GM12872 (cell line): Measurements from ENCODE around the gene HAUS3.

ENCODE experiments used
- CTCF ChIP-seq: IDR thresholded peaks from 3 replicates; pipeline ENCODE4 v1.5.1; 2011; ENCODE audit warnings: low read depth, mild to moderate bottlenecking, low read length, moderate library complexity; ENCODE audit not compliant: insufficient read depth

Gene HAUS3

GRCh38 chr4:2272828-2273120, 30.9 kb upstream of the HAUS3 start:
- no peak for TF ChIP-seq CTCF

DNA sequence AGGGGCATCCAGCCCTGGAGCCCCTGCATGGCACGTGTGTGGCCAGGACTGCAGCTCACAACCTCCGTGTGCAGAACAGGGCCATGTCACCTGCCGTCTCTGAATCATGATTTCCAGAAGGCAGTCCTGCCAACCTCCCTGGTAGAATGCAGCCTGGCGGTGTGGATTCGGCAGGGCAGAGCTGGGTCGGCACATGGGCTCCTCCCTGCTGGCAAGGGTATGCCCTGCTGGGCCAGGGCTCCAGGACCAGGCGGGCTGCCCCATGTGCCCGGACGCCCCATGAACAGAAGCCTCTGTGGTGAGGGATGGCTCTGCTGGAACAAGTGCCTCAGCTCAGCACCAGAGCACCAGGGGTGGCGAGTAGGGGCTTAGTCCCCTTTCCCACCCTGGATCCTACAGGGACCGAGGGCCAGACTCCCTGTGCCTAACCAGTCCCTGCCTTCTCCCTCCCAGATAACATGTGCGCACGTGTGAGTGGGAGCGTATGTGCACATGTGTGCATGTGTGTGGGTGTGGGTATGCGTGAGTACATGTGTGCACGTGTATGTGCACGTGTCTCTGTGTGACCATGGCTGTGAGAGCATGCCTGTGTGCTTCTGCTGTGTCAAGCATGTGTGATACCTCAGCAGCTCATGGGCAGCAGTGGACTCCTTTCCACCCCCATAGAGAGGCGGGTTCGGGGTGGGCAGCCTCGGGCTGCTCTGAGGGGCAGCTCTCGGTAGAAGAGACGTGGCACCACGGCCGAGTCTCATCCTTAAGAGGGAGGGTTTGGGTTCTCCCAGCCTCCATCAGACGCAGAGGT, 30.3 kb upstream of the HAUS3 start:
- no peak for TF ChIP-seq CTCF

- TF ChIP-seq CTCF, result no peak
Measured at GRCh38 chr4:2271279-2272025, 29.5 kb upstream of the HAUS3 start.

DNA sequence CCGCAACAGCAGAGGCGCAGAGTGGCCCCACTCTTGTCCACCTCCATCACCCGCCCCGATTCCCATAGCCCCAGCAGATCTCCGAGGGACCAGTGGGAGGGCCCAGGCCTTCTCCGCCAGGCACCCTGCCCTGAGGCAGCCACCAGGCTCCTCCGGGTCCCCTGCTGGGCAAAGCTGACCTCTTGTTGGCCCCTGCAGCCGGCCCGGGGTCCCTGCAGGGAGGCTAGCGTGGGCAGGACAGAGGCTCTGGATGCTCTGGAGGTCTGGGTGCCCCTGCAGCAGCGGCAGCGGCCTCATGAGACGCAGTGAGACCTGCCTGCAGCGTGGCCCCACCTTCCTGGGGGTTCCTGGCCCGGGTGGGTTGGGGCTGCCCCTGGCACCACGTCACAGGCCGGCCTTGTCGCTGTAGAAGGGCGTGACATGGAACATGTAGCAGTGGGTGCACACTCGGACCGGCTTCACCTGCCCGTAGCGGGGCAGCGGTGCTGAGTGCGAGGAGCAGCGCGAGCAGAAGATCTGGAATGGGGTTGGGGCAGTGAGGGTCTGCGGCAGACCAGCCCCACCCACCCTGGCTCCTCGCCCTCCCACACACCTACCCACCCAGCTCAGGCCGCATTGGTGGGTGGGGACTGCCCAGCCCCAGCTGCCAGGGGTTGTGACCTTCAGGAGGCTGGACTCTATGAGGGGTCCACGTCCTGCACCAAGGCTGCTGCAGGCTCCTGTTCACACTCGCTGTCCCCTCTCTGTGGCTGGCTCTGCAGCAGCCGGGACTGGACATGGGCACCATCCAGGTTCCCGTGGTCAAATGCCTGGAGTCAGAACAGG, 28.6 kb upstream of the HAUS3 start:
- TF ChIP-seq CTCF, result no peak

DNA sequence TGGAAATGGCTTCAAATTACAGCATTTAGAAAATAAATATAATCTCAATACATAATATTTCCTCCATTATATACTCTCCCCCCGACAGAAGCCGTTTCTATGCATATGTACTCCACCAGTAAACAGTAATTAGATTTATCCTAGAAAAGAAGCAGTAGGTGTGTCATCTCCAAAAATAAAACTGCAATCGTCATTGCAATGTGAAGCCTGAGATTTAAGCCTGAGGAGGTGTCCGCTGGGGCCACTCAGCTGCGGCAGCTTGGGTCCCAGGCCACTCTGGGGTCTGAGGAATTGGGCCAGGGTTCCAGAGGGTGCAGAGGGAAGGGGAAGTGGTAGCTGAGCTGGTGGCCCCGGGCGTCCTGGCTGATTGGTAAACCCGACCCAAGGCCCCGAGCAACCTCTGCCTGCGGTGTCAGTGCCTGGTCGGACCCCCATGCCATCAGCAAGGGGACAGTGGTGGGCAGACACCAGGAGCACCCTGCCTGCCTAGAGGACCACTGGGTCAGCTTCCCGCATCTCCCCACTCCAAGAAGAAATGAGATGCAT, 27.8 kb upstream of the HAUS3 start:
- no peak for TF ChIP-seq CTCF

DNA sequence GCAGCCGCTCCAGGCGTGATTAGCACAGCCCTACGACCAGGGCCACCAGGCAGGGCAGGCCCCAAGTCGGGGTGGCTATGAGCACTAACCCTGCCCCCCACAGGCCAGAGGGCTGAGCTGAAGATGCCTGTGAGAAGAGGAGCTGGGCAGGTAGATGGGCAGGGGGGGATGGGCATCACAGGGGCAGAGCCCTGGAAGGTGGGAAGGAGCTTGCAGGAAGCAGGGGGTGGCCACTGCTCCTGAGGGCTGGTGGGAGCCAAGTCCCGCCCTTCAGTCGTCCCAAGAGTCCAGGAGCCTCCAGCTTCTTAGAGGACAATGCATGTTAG, 27.2 kb upstream of the HAUS3 start:
- no peak for TF ChIP-seq CTCF
